ENCODE data around the gene SPATA13. TPM values are rescaled to one million over a fixed set of nuclear protein-coding genes. Genes with fewer than 3 reads are reported as not detected.
"Not testable (repeated sequence)": the region's sequence is repeated elsewhere in the genome, so short reads cannot be mapped to it uniquely, and the experiment has no call there.

Gene SPATA13
- total RNA-seq, 1 donor from 2014 or later: 44.2 TPM

GRCh38 chr13:24203811-24204210, 43.3 kb downstream of the SPATA13 start:
- H3K4me1 ChIP-seq: peaks cover 17% of the 10 kb centered on the region
- ATAC-seq (no peak), DNase-seq (no peak)
- H3K9me3 ChIP-seq: no peaks in the 10 kb centered on the region
- no peak overlapping the region for H3K4me3 ChIP-seq
- H3K27me3 ChIP-seq (ENCODE audit: low read depth): no peaks in the 10 kb centered on the region
- H3K27ac ChIP-seq: no peak overlapping the region
- H3K36me3 ChIP-seq: no peaks in the 10 kb centered on the region
- no peak for TF ChIP-seq CTCF (IDR thresholded peaks at IDR 0.05)
- intact Hi-C loops (cut with DNase I): no loop called here

GRCh38 chr13:24205076-24205475, 44.6 kb downstream of the SPATA13 start:
- H3K27ac ChIP-seq; intact Hi-C loops (cut with DNase I): not testable (repeated sequence)

GRCh38 chr13:24207841-24208667, 47.5 kb downstream of the SPATA13 start:
- Histone ChIP-seq H3K9me3 (no peaks in the 10 kb centered on the region), H3K27ac (no peak overlapping the region), H3K4me3 (no peak overlapping the region), H3K27me3 (ENCODE audit: low read depth) (no peaks in the 10 kb centered on the region), H3K36me3 (no peaks in the 10 kb centered on the region), H3K4me1 (peaks cover 14% of the 10 kb centered on the region)
- intact Hi-C loops (cut with DNase I): no loop called here
- ATAC-seq (peak in 1 of 2 donors; percentile 46), DNase-seq (no peak)
- no peak for TF ChIP-seq CTCF (IDR thresholded peaks at IDR 0.05)

More at GRCh38 chr13:24205076-24205475, 44.6 kb downstream of the SPATA13 start:
- ATAC-seq; H3K4me3 ChIP-seq; H3K36me3 ChIP-seq; H3K27me3 ChIP-seq (ENCODE audit: low read depth); H3K9me3 ChIP-seq; DNase-seq: not testable (repeated sequence)
- H3K4me1 ChIP-seq: peaks cover 17% of the 10 kb centered on the region

GRCh38 chr13:24209138-24209537, 48.6 kb downstream of the SPATA13 start:
- no peak overlapping the region for H3K4me3 ChIP-seq
- DNase-seq (no peak), ATAC-seq (no peak)
- TF ChIP-seq CTCF (IDR thresholded peaks at IDR 0.05): no peak
- no peaks in the 10 kb centered on the region for H3K27me3 ChIP-seq (ENCODE audit: low read depth)
- H3K36me3 ChIP-seq: no peaks in the 10 kb centered on the region
- no peak overlapping the region for H3K27ac ChIP-seq
- peaks cover 4% of the 10 kb centered on the region for H3K4me1 ChIP-seq
- no peaks in the 10 kb centered on the region for H3K9me3 ChIP-seq
- intact Hi-C loops (cut with DNase I): no loop called here

- TF ChIP-seq CTCF (IDR thresholded peaks at IDR 0.05): no peak
- intact Hi-C loops (cut with DNase I): no loop called here
- DNase-seq (no peak), ATAC-seq (no peak)
- Histone ChIP-seq H3K4me3 (no peak overlapping the region), H3K27ac (no peak overlapping the region), H3K9me3 (no peaks in the 10 kb centered on the region), H3K4me1 (peaks cover 19% of the 10 kb centered on the region), H3K36me3 (no peaks in the 10 kb centered on the region), H3K27me3 (ENCODE audit: low read depth) (no peaks in the 10 kb centered on the region)
These were observed 51.7 kb downstream of the SPATA13 start for GRCh38 chr13:24212254-24212653.

- no peaks in the 10 kb centered on the region for H3K36me3 ChIP-seq
- TF ChIP-seq CTCF (IDR thresholded peaks at IDR 0.05): no peak
- DNase-seq: no peak
- H3K4me3 ChIP-seq: no peak overlapping the region
- no peaks in the 10 kb centered on the region for H3K27me3 ChIP-seq (ENCODE audit: low read depth)
- no peak overlapping the region for H3K27ac ChIP-seq
- H3K9me3 ChIP-seq: no peaks in the 10 kb centered on the region
- intact Hi-C loops (cut with DNase I): no loop called here
- ATAC-seq: peak in 1 of 2 donors; percentile 37
- H3K4me1 ChIP-seq: peaks cover 23% of the 10 kb centered on the region
These were observed 52.2 kb downstream of the SPATA13 start for GRCh38 chr13:24212674-24213073.
